Measurements from ENCODE around the gene SLC4A4.

The SLC4A4 gene

GRCh38 chr4:71338846-71339593 lies at the start of gene SLC4A4:
SLC4A4 (plus strand) TSS chr4:71339020.
- no peak for DNase-seq

- DNase-seq, result no peak
These were observed 48.7 kb upstream of the SLC4A4 start for GRCh38 chr4:71290074-71290473.

- DNase-seq, result no peak
These were observed 48.3 kb upstream of the SLC4A4 start for GRCh38 chr4:71290476-71290875.

DNA sequence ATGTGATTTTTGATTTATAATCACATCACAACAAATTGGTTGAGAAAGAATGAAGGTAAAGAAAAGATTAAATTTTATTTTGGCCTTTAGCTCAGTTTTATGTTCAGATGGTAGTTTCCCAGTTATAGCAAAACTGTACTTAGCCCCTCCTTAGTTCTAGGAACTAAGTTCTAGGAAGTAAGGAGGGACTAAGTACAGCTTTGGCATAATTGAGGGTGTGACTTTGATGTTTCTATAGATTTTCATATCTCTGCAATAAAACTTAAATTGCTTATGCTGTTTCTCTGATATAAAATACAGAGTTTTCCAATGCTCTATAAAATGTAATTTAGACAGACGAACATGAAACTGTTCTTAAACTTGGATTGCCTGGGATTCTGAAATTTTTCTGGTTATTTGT lies 46.6 kb upstream of the SLC4A4 start:
- DNase-seq, result no peak

GRCh38 chr4:71293705-71294104 lies 45.1 kb upstream of the SLC4A4 start:
- DNase-seq, result no peak

- no peak for DNase-seq
These were observed 44.5 kb upstream of the SLC4A4 start for GRCh38 chr4:71294301-71294700.

DNA sequence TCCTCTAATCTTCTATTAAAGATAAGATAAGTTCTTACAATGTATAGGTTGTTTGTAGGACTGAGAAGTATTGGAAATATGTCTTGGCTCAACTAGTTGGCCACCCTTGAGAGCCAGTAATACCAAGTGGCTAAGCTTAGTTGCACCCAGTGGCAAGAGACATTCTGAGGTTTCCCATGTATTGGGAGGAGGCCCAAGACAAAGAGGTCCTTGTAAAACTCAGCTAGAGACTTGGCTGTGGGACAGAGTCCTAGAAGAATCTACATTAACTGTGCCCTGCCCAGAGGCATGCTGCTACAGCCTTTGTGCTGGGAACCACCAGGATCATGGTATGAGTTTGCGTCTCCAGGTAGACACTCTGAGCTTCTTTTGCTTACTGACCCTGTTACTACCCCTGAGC lies 41.9 kb upstream of the SLC4A4 start:
- DNase-seq, result no peak

GRCh38 chr4:71300362-71300761 lies 38.5 kb upstream of the SLC4A4 start:
- DNase-seq, result no peak

DNA sequence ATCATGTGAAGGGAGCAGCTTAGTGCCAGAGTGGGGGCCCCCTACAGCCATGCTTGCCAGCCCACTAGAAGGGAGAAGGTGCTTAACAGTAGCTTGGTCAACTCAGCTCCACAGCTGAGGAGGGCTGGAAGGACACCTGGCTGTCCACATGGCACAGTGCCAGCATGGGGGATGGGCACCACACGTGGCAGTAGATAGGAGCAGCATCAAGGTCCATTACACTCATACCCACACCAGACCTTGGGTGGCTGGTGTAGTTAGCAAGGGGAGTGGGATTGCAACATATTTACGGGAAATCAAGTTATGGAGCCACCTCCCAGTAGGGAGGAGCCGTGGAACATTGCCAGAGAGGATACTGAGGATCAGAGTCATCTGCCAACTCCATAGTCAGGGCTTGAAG lies 37.9 kb upstream of the SLC4A4 start:
- DNase-seq, result no peak

DNA sequence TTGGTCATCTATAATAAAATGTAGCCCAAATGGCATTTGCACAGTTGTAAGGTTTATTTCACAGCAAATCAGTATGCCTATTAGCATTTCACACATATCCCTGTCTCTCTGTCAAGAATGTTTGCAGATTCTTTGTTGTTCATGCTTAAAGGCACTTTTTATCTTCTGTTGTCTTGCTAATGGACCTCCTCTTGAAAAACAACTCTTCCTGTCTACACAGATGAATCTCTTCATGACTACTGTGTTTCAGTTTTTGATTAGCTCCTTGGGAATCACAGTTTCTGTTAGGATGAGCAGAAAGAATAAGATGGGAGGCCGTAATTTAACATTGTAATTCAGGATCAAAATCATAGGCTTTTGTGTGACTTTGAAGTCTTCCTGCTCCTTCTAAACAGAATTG lies 35.5 kb upstream of the SLC4A4 start:
- no peak for DNase-seq

DNA sequence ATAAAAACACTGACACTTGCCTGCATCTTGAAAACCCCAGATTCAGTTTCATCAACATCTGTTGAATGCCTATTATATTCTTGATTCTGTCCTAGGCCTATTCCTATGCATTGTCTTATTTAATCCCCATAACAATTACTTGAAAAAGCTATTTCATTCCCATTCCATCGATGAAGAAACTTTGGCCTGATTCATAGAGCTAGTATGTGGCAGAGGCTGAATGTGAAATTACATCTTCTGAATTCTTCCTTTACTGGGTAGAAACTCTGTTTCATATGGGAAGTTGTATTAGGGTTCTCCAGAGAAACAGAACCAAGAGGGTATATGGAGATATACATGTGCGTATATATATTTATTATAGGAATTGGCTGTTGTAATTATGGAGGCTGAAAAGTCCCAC lies 35.0 kb upstream of the SLC4A4 start:
- no peak for DNase-seq

- no peak for DNase-seq
These were observed 34.5 kb upstream of the SLC4A4 start for GRCh38 chr4:71304289-71304850.

GRCh38 chr4:71307729-71308128 lies 31.1 kb upstream of the SLC4A4 start:
- DNase-seq, result no peak

DNA sequence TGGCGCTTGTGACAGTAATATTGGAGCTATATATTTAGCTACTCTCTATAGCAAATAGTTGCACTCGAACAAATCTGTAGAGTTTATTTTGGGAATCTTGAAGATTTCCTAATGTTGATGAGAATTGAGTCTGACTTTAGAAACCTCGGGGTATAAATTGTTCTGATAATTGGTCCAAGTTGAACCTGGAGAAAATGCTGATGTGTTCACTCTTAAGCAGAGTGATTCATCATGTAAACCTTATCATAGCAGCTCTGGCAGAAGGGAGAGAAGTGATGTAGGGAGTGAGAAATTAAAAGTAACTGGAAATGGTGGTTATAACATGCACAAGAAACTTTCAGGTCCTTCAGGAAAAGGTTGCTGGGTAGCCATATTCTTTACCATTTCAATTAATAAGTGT lies 16.4 kb upstream of the SLC4A4 start:
- DNase-seq, result no peak

- no peak for DNase-seq
These were observed 5.5 kb upstream of the SLC4A4 start for GRCh38 chr4:71333368-71333767.

GRCh38 chr4:71333960-71334359 lies 4.9 kb upstream of the SLC4A4 start:
- no peak for DNase-seq

- DNase-seq, result no peak
These were observed 4.3 kb upstream of the SLC4A4 start for GRCh38 chr4:71334465-71334882.

DNA sequence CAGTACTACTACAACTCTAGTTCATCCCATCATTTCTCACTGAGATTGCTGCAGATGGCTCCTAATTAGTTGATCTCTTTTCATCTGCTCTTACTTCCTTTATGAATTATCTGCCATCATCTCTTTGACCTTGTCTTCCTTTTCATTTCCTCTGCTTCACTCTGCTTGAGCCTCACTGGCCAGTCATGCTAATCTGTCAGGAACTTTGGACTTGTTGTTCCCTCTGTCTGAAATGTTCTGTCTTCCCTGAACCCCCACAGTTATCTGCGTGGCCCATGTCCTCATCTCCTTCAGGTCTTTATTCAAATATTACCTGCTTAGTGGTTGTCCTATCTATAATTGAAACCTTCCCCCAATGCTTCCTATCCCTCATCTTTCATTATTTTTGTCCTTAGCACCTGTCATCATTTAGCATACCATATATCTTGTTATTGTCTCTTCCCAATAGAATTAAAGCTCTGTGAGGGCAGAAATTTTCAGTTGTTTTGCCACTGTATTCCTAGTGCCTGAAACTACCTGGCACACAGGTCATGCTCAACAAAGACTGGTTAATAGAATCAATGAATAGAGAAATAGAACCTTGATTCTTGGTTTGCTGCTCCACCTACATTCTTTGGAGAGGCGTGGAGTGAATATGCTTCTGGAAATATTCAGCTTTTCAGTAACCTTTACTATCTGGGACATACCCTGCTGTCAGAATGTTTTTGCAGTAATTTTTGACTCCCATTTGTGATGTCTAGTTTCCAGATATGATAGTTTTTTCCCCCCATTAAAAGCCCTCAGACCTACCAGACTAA lies 5.0 kb downstream of the SLC4A4 start:
- no peak for DNase-seq

DNA sequence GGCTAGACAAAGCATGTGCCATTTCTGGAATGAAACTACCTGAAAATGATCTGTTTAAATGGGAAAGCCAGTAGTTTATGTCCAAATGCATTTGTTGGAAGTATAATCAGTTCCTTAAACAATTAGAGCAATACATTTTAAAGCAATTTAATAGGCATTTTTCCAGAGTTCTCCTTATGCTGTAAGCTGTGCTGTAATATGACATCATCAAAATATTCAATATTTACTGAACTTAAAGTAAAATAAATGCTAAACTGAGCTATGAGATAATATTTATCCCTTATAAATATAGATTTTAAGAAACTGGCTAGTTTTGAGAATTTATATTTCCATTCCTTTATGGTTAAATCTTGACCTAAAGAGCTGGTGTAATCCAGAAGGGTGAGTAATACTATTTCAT lies 7.9 kb downstream of the SLC4A4 start:
- no peak for DNase-seq

- DNase-seq, result no peak
These were observed 9.8 kb downstream of the SLC4A4 start for GRCh38 chr4:71348586-71348985.

GRCh38 chr4:71355045-71355444 lies 16.2 kb downstream of the SLC4A4 start:
- DNase-seq, result no peak

GRCh38 chr4:71355971-71356370 lies 17.2 kb downstream of the SLC4A4 start:
- no peak for DNase-seq

DNA sequence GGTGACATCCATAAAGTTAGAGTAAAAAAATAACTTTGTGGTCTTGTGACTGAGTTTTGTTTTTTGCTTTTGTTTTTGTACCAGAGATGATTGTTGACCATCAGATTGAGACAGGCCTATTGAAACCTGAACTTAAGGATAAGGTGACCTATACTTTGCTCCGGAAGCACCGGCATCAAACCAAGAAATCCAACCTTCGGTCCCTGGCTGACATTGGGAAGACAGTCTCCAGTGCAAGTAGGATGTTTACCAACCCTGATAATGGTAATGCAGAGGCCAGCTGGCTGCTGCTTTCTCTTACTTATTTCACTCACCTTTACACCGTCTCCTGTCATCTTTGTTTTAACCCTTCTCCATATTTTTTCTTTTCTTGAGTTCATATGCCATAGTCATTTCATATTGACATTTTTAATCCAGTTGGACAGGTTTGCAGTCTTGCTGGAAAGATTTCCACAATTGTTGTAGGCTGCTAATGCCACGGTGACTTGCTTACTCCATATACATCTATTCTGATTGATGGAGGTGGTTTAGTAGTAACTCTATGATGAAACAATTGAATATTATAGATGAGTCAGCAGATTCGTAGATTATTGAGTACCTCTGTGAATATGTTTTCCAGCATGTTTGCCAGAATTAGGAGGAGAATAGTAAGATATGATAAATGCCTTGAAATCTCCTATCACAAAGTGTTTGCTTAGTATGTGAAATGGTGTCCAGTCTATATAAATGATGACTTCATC lies 18.3 kb downstream of the SLC4A4 start:
- DNase-seq, result no peak
